ENCODE measurements around the gene BCAR3.

GRCh38 chr1:93603601-93604000 is 78.0 kb downstream of the BCAR3 start:
- TF ChIP-seq POLR2A (IDR thresholded peaks at IDR 0.05; ENCODE audit: low read depth, low read length) (no peak), POLR2AphosphoS5 (IDR thresholded peaks at IDR 0.05; ENCODE audit: low read depth, low read length) (no peak), TAF1 (IDR thresholded peaks at IDR 0.05; ENCODE audit: borderline replicate concordance, low read depth, low read length) (no peak)

Data from GM12892 (cell line).